HepG2 (cell line): ENCODE results near the gene RSPH4A. TPM values are rescaled to one million over a fixed set of nuclear protein-coding genes. Genes with fewer than 3 reads are reported as not detected.

Source experiments
- AKAP8 ChIP-seq: sonication (generic); formaldehyde crosslinking; IDR thresholded peaks from 2 replicates; pipeline ENCODE4 v1.5.1; 2020; ENCODE audit warnings: mild to moderate bottlenecking, missing genetic modification reagents
- CBX5 ChIP-seq: sonication (generic); formaldehyde crosslinking; IDR thresholded peaks from 2 replicates; pipeline ENCODE4 v1.4.0; 2020; ENCODE audit warnings: missing genetic modification reagents, borderline replicate concordance
- CENPX ChIP-seq: sonication (generic); formaldehyde crosslinking; IDR thresholded peaks from 2 replicates; pipeline ENCODE4 v1.9.0; 2021; ENCODE audit warnings: mild to moderate bottlenecking, missing genetic modification reagents, moderate library complexity
- DNMT1 ChIP-seq: sonication (generic); formaldehyde crosslinking; IDR thresholded peaks from 2 replicates; pipeline ENCODE4 v1.5.1; 2020; ENCODE audit warnings: mild to moderate bottlenecking, missing genetic modification reagents
- GTF2F1 ChIP-seq: fragments of 150-350 bp; IDR thresholded peaks from 2 replicates; pipeline ENCODE4 v1.6.1; 2014; ENCODE audit warnings: low read length
- GTF3A ChIP-seq: sonication (generic); formaldehyde crosslinking; conservative IDR thresholded peaks from 2 replicates; pipeline ENCODE4 v1.4.0; 2020; ENCODE audit warnings: mild to moderate bottlenecking, missing genetic modification reagents
- HIVEP1 ChIP-seq: sonication (generic); formaldehyde crosslinking; IDR thresholded peaks from 2 replicates; pipeline ENCODE4 v1.4.0; 2020; ENCODE audit warnings: mild to moderate bottlenecking, missing genetic modification reagents
- HOXA7 ChIP-seq: sonication (generic); formaldehyde crosslinking; IDR thresholded peaks from 2 replicates; pipeline ENCODE4 v1.8.1; 2022; ENCODE audit warnings: mild to moderate bottlenecking, missing genetic modification reagents, moderate library complexity
- IRF2 ChIP-seq: IDR thresholded peaks from 2 replicates; pipeline ENCODE4 v1.6.1; 2018; ENCODE audit warnings: missing genetic modification reagents, missing compliant biosample characterization
- POLR2AphosphoS2 ChIP-seq: IDR thresholded peaks from 2 replicates; pipeline ENCODE4 v1.6.1; 2011; ENCODE audit warnings: low read depth, low read length, improper control_type of control experiment
- RARG ChIP-seq: sonication (generic); formaldehyde crosslinking; IDR thresholded peaks from 2 replicates; pipeline ENCODE4 v1.4.0; 2020; ENCODE audit warnings: low read depth, mild to moderate bottlenecking, missing genetic modification reagents
- SOX6 ChIP-seq, 2 experiments: fragments of 450-650 bp in 1 of 2; sonication (generic) in 1 of 2; formaldehyde crosslinking in 1 of 2; IDR thresholded peaks; 2 replicates each; pipeline versions ENCODE4 v1.4.0 to v1.6.1; 2017 to 2020; ENCODE audit warnings: antibody characterized with exemption in 1 of 2, mild to moderate bottlenecking in 1 of 2, missing genetic modification reagents in 1 of 2
- SYNCRIP ChIP-seq: fragments of 200-400 bp; formaldehyde crosslinking; IDR thresholded peaks from 2 replicates; pipeline ENCODE4 v1.6.1; 2018; ENCODE audit warnings: mild to moderate bottlenecking, low read depth, low read length; ENCODE audit not compliant: insufficient read depth
- TAF1 ChIP-seq: sonication (generic); formaldehyde crosslinking; IDR thresholded peaks from 2 replicates; pipeline ENCODE4 v1.4.0; 2020; ENCODE audit warnings: missing genetic modification reagents
- TAF15 ChIP-seq: fragments of 200-400 bp; formaldehyde crosslinking; IDR thresholded peaks from one replicate; pipeline ENCODE4 v1.6.1; 2018; ENCODE audit warnings: mild to moderate bottlenecking, low read depth, low read length; ENCODE audit not compliant: poor library complexity, severe bottlenecking
- TRIM24 ChIP-seq: sonication (generic); formaldehyde crosslinking; IDR thresholded peaks from 2 replicates; pipeline ENCODE4 v1.8.0; 2022; ENCODE audit warnings: mild to moderate bottlenecking, missing genetic modification reagents
- ZMYM3 ChIP-seq: sonication (generic); formaldehyde crosslinking; IDR thresholded peaks from 2 replicates; pipeline ENCODE4 v1.5.1; 2020; ENCODE audit warnings: mild to moderate bottlenecking, missing genetic modification reagents
- ZNF577 ChIP-seq: sonication (generic); formaldehyde crosslinking; IDR thresholded peaks from 2 replicates; pipeline ENCODE4 v1.4.0; 2020; ENCODE audit warnings: mild to moderate bottlenecking, low read depth, missing genetic modification reagents, borderline replicate concordance
- ZNF7 ChIP-seq: IDR thresholded peaks from 2 replicates; pipeline ENCODE4 v1.6.1; 2016; ENCODE audit warnings: missing biosample characterization, missing genetic modification reagents
- polyA plus RNA-seq, 8 experiments: library from polyadenylated mRNA; depleted of rRNA in 3 of 8; stranded (reverse) in 7 of 8; unstranded in 1 of 8; fragments of >200 nt; fragmentation: Illumina TruSeq in 4 of 8; extraction: Trizol in 4 of 8; gene quantifications; 2 replicates each; pipeline versions ENCODE4 v1.2.1 to v1.2.3, GENCODE V29; 2011 to 2016; ENCODE audit warnings: low read depth in 4 of 8, missing spikeins in 1 of 8, mixed read lengths in 1 of 8; ENCODE audit not compliant: insufficient read depth in 1 of 8
- total RNA-seq, 5 experiments: library from RNA; depleted of rRNA; stranded (reverse); fragments of >200 nt; fragmentation: Illumina TruSeq; extraction: Trizol; gene quantifications; 2 replicates each; pipeline ENCODE4 v1.2.3, GENCODE V29; 2016; ENCODE audit warnings: low read depth in 1 of 5
- TF ChIP-seq, protein P1 (sequence below): sonication (generic); formaldehyde crosslinking; IDR thresholded peaks from 2 replicates; pipeline ENCODE4 v1.5.0; 2020; ENCODE audit warnings: missing genetic modification reagents, mild to moderate bottlenecking, borderline replicate concordance
- TF ChIP-seq, protein P2 (sequence below): IDR thresholded peaks from 2 replicates; pipeline ENCODE4 v1.6.1; 2016
- TF ChIP-seq, protein P3 (sequence below): sonication (generic); formaldehyde crosslinking; IDR thresholded peaks from 2 replicates; pipeline ENCODE4 v1.4.0; 2020; ENCODE audit warnings: mild to moderate bottlenecking, missing genetic modification reagents
- TF ChIP-seq, protein P4 (sequence below): sonication (generic); formaldehyde crosslinking; IDR thresholded peaks from 2 replicates; pipeline ENCODE4 v1.5.0; 2020; ENCODE audit warnings: missing genetic modification reagents
- TF ChIP-seq, protein P5 (sequence below): IDR thresholded peaks from 2 replicates; pipeline ENCODE4 v1.6.1; 2012; ENCODE audit warnings: inconsistent platforms

Gene RSPH4A
- total and polyA plus RNA-seq, 2 of the 13 experiments (the other 11 are each of a cell fraction or from before 2014, with no cell fraction given): 0.24 to 0.40 TPM

DNA sequence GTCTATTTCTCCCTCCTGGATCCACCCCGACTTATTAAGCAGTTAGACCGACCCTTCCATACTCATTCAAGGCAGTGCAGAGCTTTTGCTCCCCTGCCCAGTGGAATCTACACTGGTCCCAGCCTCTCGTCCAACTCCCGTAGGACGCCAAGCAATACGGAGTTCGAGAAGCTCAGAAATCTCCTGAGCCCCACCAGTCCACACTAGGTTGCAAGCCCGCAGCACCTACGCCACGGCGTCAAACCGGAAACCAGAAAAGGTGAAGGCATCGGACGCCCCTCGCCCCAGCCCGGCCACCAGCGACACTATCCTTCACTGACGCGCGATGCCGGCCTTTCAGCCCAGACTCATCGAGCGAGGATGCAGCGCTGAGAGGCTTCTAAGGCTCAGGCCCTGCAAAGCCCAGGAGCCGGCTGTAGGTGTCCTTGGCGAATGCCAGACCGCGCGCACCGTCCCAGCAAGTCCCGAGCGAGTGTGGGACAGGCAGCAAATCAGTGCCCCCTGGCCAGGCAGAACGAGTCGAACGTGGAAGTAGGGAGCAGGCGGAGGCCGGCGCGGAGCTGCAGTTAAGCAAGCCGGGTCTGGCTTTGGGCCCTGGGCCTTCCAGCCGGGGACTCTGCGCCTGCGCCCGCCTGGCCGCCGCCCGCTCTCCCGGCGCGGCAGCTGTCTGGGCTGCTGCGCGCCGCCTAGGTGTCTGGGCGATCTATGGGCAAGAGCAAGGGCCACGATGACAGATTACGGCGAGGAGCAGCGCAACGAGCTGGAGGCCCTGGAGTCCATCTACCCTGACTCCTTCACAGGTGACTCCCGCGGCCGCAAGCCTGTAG, 45.2 kb upstream of the RSPH4A start, which contains the start of gene RWDD1 (continued):
- TF ChIP-seq SOX6 (IDR thresholded peaks at IDR 0.05) (no peak), SOX6 (CRISPR knock-in tag; IDR thresholded peaks at IDR 0.05) (peak; percentile 87), ZMYM3 (CRISPR knock-in tag) (peak; percentile 34; the same call in 1 of the 2 replicates), CBX5 (CRISPR knock-in tag) (peak; percentile 93; the same call in 1 of the 2 replicates), RARG (0 out of 2 replicates have a peak, but pooled peaks have one; percentile 71), TAF15 (peak; percentile 88), IRF2 (CRISPR knock-in tag) (peak; percentile 99), GTF3A (peak; percentile 99; the same call in 1 of the 2 replicates), ZNF7 (CRISPR knock-in tag) (no peak), POLR2AphosphoS2 (peak; percentile 99), ZNF577 (no peak), DNMT1 (CRISPR knock-in tag) (peak; percentile 89), TAF1 (CRISPR knock-in tag) (peak; percentile 92), CENPX (no peak), HOXA7 (CRISPR knock-in tag) (no peak), HIVEP1 (CRISPR knock-in tag) (peak; percentile 89), GTF2F1 (peak; percentile 89), AKAP8 (CRISPR knock-in tag) (peak; percentile 92), SYNCRIP (no peak), TRIM24 (no peak)
- TF ChIP-seq, protein P1, sequence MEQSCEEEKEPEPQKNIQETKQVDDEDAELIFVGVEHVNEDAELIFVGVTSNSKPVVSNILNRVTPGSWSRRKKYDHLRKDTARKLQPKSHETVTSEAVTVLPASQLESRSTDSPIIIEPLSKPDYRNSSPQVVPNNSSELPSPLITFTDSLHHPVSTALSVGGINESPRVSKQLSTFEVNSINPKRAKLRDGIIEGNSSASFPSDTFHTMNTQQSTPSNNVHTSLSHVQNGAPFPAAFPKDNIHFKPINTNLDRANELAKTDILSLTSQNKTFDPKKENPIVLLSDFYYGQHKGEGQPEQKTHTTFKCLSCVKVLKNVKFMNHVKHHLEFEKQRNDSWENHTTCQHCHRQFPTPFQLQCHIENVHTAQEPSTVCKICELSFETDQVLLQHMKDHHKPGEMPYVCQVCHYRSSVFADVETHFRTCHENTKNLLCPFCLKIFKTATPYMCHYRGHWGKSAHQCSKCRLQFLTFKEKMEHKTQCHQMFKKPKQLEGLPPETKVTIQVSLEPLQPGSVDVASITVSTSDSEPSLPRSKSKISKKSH: peak; percentile 49
- TF ChIP-seq, protein P2, sequence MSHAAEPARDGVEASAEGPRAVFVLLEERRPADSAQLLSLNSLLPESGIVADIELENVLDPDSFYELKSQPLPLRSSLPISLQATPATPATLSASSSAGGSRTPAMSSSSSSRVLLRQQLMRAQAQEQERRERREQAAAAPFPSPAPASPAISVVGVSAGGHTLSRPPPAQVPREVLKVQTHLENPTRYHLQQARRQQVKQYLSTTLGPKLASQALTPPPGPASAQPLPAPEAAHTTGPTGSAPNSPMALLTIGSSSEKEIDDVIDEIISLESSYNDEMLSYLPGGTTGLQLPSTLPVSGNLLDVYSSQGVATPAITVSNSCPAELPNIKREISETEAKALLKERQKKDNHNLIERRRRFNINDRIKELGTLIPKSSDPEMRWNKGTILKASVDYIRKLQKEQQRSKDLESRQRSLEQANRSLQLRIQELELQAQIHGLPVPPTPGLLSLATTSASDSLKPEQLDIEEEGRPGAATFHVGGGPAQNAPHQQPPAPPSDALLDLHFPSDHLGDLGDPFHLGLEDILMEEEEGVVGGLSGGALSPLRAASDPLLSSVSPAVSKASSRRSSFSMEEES (CRISPR knock-in tag): peak; percentile 70
- TF ChIP-seq, protein P3, sequence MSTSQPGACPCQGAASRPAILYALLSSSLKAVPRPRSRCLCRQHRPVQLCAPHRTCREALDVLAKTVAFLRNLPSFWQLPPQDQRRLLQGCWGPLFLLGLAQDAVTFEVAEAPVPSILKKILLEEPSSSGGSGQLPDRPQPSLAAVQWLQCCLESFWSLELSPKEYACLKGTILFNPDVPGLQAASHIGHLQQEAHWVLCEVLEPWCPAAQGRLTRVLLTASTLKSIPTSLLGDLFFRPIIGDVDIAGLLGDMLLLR (CRISPR knock-in tag): peak; percentile 93
- TF ChIP-seq, protein P4, sequence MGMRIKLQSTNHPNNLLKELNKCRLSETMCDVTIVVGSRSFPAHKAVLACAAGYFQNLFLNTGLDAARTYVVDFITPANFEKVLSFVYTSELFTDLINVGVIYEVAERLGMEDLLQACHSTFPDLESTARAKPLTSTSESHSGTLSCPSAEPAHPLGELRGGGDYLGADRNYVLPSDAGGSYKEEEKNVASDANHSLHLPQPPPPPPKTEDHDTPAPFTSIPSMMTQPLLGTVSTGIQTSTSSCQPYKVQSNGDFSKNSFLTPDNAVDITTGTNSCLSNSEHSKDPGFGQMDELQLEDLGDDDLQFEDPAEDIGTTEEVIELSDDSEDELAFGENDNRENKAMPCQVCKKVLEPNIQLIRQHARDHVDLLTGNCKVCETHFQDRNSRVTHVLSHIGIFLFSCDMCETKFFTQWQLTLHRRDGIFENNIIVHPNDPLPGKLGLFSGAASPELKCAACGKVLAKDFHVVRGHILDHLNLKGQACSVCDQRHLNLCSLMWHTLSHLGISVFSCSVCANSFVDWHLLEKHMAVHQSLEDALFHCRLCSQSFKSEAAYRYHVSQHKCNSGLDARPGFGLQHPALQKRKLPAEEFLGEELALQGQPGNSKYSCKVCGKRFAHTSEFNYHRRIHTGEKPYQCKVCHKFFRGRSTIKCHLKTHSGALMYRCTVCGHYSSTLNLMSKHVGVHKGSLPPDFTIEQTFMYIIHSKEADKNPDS (CRISPR knock-in tag): no peak
- TF ChIP-seq, protein P5, sequence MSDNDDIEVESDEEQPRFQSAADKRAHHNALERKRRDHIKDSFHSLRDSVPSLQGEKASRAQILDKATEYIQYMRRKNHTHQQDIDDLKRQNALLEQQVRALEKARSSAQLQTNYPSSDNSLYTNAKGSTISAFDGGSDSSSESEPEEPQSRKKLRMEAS: peak; percentile 83
